Nephron progenitor cell (in vitro differentiated cells): ENCODE measurements around the gene ASB10.

Experiments
- DNase-seq: peaks from one replicate; pipeline ENCODE4 v3.0.0; 2021
- H3K27ac Mint-ChIP-seq: 2 replicates; pipeline ENCODE4 v1.8.0; 2021; ENCODE audit warnings: mild to moderate bottlenecking, moderate library complexity, mixed read lengths
- H3K27me3 Mint-ChIP-seq: 2 replicates; pipeline ENCODE4 v1.8.0; 2021; ENCODE audit warnings: mild to moderate bottlenecking, low read depth, mixed read lengths; ENCODE audit not compliant: poor library complexity
- H3K36me3 Mint-ChIP-seq: 2 replicates; pipeline ENCODE4 v1.8.0; 2021; ENCODE audit warnings: low read depth, mixed read lengths
- H3K4me1 Mint-ChIP-seq: 2 replicates; pipeline ENCODE4 v1.8.0; 2021; ENCODE audit warnings: mixed read lengths
- H3K4me3 Mint-ChIP-seq: 2 replicates; pipeline ENCODE4 v1.8.0; 2021; ENCODE audit warnings: mild to moderate bottlenecking, moderate library complexity, mixed read lengths
- H3K9me3 Mint-ChIP-seq: 2 replicates; pipeline ENCODE4 v1.8.0; 2021; ENCODE audit warnings: mild to moderate bottlenecking, moderate library complexity, mixed read lengths
- TF ChIP-seq, protein P1 (sequence below): fragments of 200-600 bp; sonication (generic); IDR thresholded peaks from 2 replicates; pipeline ENCODE4 v1.5.0; 2021; ENCODE audit warnings: antibody characterized with exemption

The ASB10 gene

DNA sequence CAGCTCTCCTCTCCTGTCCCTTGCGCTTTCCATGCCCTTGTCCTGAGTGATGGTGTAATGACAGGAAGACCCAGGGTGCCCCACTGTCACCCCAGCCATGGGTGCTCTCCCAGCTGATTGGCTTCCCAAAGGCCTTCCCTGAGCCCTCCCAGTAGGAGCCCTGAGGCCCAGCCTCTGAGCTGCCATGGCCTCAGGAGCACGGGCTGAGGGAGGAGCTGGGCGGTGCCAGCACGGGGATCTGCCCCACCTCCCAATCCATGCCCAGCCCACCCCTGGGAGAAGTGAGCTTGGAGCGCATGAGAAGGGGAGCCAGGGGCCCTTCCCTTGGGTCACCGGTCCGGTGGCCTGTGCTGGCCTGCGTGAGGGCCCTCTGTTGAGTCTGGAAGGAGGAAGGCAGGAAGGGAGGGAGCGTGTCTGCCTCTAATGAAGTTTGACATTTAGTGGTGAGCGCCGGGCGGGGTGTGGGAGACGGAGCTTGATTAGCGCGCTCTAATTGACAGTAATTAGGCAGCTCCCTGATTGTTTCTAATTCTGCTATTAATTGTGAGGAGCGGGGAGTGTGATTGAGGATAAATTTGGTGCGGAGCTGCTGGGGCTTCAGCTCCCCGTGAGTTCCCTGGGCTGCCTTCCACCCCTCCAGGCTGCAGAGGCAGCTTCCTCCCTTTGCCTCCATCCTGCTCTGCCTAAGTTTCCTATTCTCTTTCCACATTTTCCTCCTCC, 47.8 kb downstream of the ASB10 start:
- peaks cover 30% of the 10 kb centered on the region for H3K4me1 Mint-ChIP-seq
- H3K27me3 Mint-ChIP-seq, result peaks cover 56% of the 10 kb centered on the region
- H3K36me3 Mint-ChIP-seq, result peaks cover 71% of the 10 kb centered on the region
- TF ChIP-seq, protein P1, sequence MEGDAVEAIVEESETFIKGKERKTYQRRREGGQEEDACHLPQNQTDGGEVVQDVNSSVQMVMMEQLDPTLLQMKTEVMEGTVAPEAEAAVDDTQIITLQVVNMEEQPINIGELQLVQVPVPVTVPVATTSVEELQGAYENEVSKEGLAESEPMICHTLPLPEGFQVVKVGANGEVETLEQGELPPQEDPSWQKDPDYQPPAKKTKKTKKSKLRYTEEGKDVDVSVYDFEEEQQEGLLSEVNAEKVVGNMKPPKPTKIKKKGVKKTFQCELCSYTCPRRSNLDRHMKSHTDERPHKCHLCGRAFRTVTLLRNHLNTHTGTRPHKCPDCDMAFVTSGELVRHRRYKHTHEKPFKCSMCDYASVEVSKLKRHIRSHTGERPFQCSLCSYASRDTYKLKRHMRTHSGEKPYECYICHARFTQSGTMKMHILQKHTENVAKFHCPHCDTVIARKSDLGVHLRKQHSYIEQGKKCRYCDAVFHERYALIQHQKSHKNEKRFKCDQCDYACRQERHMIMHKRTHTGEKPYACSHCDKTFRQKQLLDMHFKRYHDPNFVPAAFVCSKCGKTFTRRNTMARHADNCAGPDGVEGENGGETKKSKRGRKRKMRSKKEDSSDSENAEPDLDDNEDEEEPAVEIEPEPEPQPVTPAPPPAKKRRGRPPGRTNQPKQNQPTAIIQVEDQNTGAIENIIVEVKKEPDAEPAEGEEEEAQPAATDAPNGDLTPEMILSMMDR, result no peak
- no peaks in the 10 kb centered on the region for H3K9me3 Mint-ChIP-seq
- H3K27ac Mint-ChIP-seq, result peak overlapping the region; percentile 77
- DNase-seq, result no peak
- peak overlapping the region; percentile 10 for H3K4me3 Mint-ChIP-seq

DNA sequence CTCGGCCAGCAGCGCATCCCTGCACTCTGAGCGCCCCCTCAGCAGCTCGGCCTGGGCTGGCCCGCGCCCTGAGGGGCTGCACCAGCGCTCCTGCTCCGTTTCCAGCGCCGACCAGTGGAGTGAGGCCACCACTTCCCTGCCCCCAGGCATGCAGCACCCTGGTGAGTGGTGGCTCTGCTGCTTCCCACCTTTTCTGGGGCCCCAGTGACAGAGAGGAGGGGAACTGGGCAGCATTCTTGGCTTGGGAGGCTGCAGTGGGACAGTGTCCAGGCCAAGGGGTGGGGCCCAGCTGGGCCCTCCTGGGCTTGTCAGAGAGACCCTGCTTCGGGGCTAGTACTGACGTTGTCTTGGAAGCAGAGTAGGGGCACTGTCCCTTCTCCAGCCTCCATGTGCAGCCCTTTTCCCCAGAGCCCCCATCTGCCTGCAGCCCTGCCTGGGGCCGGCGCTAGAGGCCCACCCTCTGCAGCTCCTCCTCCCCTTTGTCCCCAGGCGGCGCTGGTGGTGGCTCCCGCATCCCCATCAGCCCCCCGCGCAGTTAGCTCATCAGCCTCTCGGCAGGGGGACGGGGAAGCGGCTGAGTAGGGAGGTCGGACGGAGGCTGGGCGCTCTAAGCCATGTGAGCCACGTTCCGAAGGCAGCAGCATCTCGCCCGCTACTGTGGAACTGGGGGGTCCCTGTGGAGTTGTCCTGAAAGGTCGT, 48.7 kb downstream of the ASB10 start:
- no peak overlapping the region for H3K4me3 Mint-ChIP-seq
- no peak for DNase-seq
- no peaks in the 10 kb centered on the region for H3K9me3 Mint-ChIP-seq
- H3K27me3 Mint-ChIP-seq, result peaks cover 62% of the 10 kb centered on the region
- H3K27ac Mint-ChIP-seq, result no peak overlapping the region
- TF ChIP-seq, protein P1, result no peak
- H3K36me3 Mint-ChIP-seq, result peaks cover 71% of the 10 kb centered on the region
- H3K4me1 Mint-ChIP-seq, result peaks cover 30% of the 10 kb centered on the region

DNA sequence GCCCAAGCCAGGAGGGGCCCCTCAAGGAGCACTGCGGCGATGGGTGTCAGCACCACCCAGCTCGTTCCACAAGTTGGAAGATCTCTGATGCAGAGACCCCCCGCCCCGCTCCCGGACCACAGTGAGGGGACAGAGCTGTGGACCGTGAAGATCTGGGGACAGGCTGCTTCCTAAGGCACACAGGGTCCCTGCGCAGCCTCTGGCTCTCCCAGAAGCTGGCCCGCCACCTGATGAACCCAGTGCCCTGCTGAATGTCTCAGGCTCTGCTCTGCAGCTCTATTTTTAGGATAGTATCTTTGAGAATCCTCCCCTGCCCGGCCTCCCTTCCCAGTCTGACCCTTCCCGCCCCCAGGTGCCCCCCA, 49.3 kb downstream of the ASB10 start:
- Mint-ChIP-seq H3K27ac (no peak overlapping the region), H3K9me3 (no peaks in the 10 kb centered on the region), H3K27me3 (peaks cover 63% of the 10 kb centered on the region), H3K36me3 (peaks cover 70% of the 10 kb centered on the region), H3K4me1 (peaks cover 30% of the 10 kb centered on the region), H3K4me3 (no peak overlapping the region)
- TF ChIP-seq, protein P1, result no peak
- no peak for DNase-seq

DNA sequence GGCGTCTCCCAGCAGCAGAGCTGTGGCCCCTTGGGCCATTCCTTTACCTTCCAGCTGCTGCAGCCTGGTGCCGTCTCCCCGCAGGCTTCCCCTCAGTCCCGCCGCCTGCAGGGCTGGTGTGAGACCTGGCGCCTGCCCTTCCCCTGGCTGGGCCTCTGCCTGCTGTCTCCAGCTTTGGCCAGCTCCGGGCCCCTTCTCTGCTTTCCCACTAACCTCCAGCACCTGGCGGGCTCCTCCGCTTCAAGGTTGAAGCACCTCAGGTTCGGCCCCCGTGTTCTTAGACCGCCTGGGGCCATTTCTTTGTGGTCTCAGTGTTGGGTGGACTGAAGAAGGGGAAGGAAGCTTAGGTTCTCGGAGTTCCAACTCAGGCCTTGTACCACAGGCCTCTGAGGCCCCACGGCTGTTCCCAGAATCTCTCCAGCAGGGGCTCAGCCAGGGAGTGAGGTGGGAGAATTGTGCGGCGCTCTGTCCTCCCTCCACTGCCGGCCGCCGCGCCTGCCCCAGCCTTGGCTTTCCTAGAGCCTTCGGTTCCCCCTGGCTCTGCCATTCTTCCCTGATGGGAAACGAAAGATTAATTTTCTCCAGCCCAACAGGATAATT, 49.9 kb downstream of the ASB10 start:
- H3K36me3 Mint-ChIP-seq, result peaks cover 70% of the 10 kb centered on the region
- H3K9me3 Mint-ChIP-seq, result no peaks in the 10 kb centered on the region
- H3K27ac Mint-ChIP-seq, result no peak overlapping the region
- peaks cover 69% of the 10 kb centered on the region for H3K27me3 Mint-ChIP-seq
- TF ChIP-seq, protein P1, result no peak
- no peak for DNase-seq
- H3K4me1 Mint-ChIP-seq, result peaks cover 26% of the 10 kb centered on the region
- H3K4me3 Mint-ChIP-seq, result no peak overlapping the region

DNA sequence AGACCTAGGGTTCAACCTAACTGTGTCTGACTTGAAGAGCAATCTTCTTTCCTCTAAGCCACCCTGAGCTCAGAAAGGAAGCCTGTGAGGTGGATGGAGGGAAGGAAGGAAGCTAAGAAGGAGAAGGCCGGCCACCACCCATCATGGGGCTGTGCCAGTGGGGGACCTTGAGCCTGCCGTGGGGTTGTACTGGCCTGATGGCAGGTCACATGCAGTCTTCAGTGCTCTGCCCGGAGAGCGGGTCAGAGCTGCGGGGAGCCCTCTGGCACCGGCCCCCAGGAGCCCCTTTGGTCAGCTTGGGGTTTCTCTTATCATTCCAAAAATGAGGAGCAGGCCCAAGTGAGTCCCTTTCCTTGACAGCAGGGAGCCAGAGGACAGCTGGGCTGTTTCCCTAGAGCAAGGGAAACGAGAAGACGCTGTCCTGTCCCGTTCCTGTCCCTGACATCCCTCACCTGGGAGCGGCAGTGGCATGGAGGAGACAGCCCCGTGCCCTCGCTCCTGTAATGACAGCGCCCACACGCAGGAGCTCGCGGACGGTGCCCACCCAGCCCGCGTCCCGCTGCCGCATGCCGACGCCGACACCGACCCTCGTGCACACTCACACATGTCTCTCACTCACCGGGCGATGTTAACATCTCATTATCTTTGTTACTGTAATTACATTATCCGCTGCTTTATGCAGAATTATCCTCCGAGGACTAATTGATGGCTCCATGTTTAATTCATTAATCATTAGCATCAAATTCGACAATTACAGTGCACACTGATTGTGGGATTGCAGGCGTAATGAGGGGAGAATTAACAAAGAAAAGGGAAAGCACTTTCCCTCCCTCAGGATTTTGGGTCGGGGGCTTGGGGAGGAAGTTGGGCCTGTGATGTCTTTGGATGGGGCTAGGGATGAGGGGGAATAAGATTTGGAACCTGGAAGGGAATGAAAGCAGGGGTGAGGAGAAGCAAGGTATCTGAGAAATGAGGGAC, 50.9 kb downstream of the ASB10 start:
- Mint-ChIP-seq H3K9me3 (no peaks in the 10 kb centered on the region), H3K4me3 (no peak overlapping the region), H3K27me3 (peaks cover 72% of the 10 kb centered on the region), H3K36me3 (peaks cover 70% of the 10 kb centered on the region), H3K27ac (no peak overlapping the region), H3K4me1 (peaks cover 35% of the 10 kb centered on the region)
- TF ChIP-seq, protein P1, result no peak
- no peak for DNase-seq
